Measurements from ENCODE around the gene ZBTB7C. TPM values are rescaled to one million over a fixed set of nuclear protein-coding genes. Genes with fewer than 3 reads are reported as not detected.
A peak's percentile ranks its signal among the peaks of the same experiment; 100 is the strongest.

The ZBTB7C gene
- total and polyA plus RNA-seq, 4 donors: 3.2 to 10.9 (median 3.7) TPM

GRCh38 chr18:48142994-48143393, 266.2 kb downstream of the ZBTB7C start:
- Histone ChIP-seq H3K36me3 (ENCODE audit: control insufficient read depth in 4 of 4, insufficient read depth in 4 of 4, low read length in 4 of 4) (no peaks in the 10 kb centered on the region), H3K4me1 (ENCODE audit: control insufficient read depth in 5 of 5, insufficient read depth in 5 of 5, low read length in 5 of 5) (peaks cover 0 to 19% (median 7%) of the 10 kb centered on the region in 5 donors), H3K9ac (ENCODE audit: insufficient read depth in 1 of 2, low read length in 2 of 2) (no peak overlapping the region), H3K27me3 (ENCODE audit: control insufficient read depth in 3 of 3, insufficient read depth in 3 of 3, low read length in 2 of 3) (peaks cover 0 to 4% (median 0%) of the 10 kb centered on the region in 3 donors), H3K27ac (ENCODE audit: low read depth in 1 of 2, low read length in 1 of 2) (no peak overlapping the region), H3K4me3 (no peak overlapping the region), H3K9me3 (ENCODE audit: control insufficient read depth in 4 of 4, insufficient read depth in 3 of 4, low read length in 3 of 4) (no peaks in the 10 kb centered on the region)
- no peak for TF ChIP-seq CTCF (IDR thresholded peaks at IDR 0.05; ENCODE audit: control extremely low read depth, extremely low read depth)
- 87 to 88% methylated on average over 1 of the region's 1 CpG for WGBS, 2 donors
- DNase-seq: no peak
- ATAC-seq (ENCODE audit: insufficient read depth, low FRiP score): no peak

GRCh38 chr18:48142353-48142752, 266.8 kb downstream of the ZBTB7C start:
- Histone ChIP-seq H3K27me3 (ENCODE audit: control insufficient read depth in 3 of 3, insufficient read depth in 3 of 3, low read length in 2 of 3) (peaks cover 0 to 5% (median 5%) of the 10 kb centered on the region in 3 donors), H3K9me3 (ENCODE audit: control insufficient read depth in 4 of 4, insufficient read depth in 3 of 4, low read length in 3 of 4) (no peaks in the 10 kb centered on the region), H3K4me1 (ENCODE audit: control insufficient read depth in 5 of 5, insufficient read depth in 5 of 5, low read length in 5 of 5) (peaks cover 0 to 19% (median 8%) of the 10 kb centered on the region in 5 donors), H3K27ac (ENCODE audit: low read depth in 1 of 2, low read length in 1 of 2) (no peak overlapping the region), H3K4me3 (no peak overlapping the region), H3K9ac (ENCODE audit: insufficient read depth in 1 of 2, low read length in 2 of 2) (no peak overlapping the region), H3K36me3 (ENCODE audit: control insufficient read depth in 4 of 4, insufficient read depth in 4 of 4, low read length in 4 of 4) (no peaks in the 10 kb centered on the region)
- ATAC-seq (ENCODE audit: insufficient read depth, low FRiP score) (no peak), DNase-seq (no peak)
- TF ChIP-seq CTCF (IDR thresholded peaks at IDR 0.05; ENCODE audit: control extremely low read depth, extremely low read depth): no peak
- 77 to 90% methylated on average over 3 of the region's 3 CpGs for WGBS, 2 donors

- Histone ChIP-seq H3K36me3 (ENCODE audit: control insufficient read depth in 4 of 4, insufficient read depth in 4 of 4, low read length in 4 of 4) (no peaks in the 10 kb centered on the region), H3K9ac (ENCODE audit: insufficient read depth in 1 of 2, low read length in 2 of 2) (no peak overlapping the region), H3K4me1 (ENCODE audit: control insufficient read depth in 5 of 5, insufficient read depth in 5 of 5, low read length in 5 of 5) (peaks cover 0 to 19% (median 14%) of the 10 kb centered on the region in 5 donors), H3K27me3 (ENCODE audit: control insufficient read depth in 3 of 3, insufficient read depth in 3 of 3, low read length in 2 of 3) (peaks cover 0 to 12% (median 6%) of the 10 kb centered on the region in 3 donors), H3K27ac (ENCODE audit: low read depth in 1 of 2, low read length in 1 of 2) (no peak overlapping the region), H3K4me3 (no peak overlapping the region), H3K9me3 (ENCODE audit: control insufficient read depth in 4 of 4, insufficient read depth in 3 of 4, low read length in 3 of 4) (no peaks in the 10 kb centered on the region)
- no peak for TF ChIP-seq CTCF (IDR thresholded peaks at IDR 0.05; ENCODE audit: control extremely low read depth, extremely low read depth)
- ATAC-seq (ENCODE audit: insufficient read depth, low FRiP score) (peak; percentile 31), DNase-seq (no peak)
- 82 to 89% methylated on average over 10 of the region's 10 CpGs for WGBS, 2 donors
Observed at GRCh38 chr18:48140731-48141130, 268.5 kb downstream of the ZBTB7C start.

All from lung (tissue), 12 donors.